ENCODE results near the gene ZNF778.

The ZNF778 gene

GRCh38 chr16:89273741-89274472, 56.4 kb downstream of the ZNF778 start (continued):
- no peak for TF ChIP-seq ZBTB6 (tag by site-specific recombination; IDR thresholded peaks at IDR 0.05)
- TF ChIP-seq, protein P1, sequence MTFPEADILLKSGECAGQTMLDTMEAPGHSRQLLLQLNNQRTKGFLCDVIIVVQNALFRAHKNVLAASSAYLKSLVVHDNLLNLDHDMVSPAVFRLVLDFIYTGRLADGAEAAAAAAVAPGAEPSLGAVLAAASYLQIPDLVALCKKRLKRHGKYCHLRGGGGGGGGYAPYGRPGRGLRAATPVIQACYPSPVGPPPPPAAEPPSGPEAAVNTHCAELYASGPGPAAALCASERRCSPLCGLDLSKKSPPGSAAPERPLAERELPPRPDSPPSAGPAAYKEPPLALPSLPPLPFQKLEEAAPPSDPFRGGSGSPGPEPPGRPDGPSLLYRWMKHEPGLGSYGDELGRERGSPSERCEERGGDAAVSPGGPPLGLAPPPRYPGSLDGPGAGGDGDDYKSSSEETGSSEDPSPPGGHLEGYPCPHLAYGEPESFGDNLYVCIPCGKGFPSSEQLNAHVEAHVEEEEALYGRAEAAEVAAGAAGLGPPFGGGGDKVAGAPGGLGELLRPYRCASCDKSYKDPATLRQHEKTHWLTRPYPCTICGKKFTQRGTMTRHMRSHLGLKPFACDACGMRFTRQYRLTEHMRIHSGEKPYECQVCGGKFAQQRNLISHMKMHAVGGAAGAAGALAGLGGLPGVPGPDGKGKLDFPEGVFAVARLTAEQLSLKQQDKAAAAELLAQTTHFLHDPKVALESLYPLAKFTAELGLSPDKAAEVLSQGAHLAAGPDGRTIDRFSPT (tag by site-specific recombination; IDR thresholded peaks at IDR 0.05): no peak

- Histone ChIP-seq H3K36me3 (ENCODE audit: control insufficient read depth in 2 of 2, insufficient read depth in 1 of 2, low read length in 2 of 2) (peaks cover under 1 to 88% of the 10 kb centered on the region in 2 experiments; a peak in 2 of 3 replicates), H3K4me3 (ENCODE audit: low read depth, low read length) (no peak overlapping the region), H3K27ac (ENCODE audit: extremely low read depth, low read depth, low read length) (no peak overlapping the region), H3K4me1 (ENCODE audit: control insufficient read depth, insufficient read depth, low read length) (no peaks in the 10 kb centered on the region), H3K9me3 (ENCODE audit: control insufficient read depth, insufficient read depth, low read depth, low read length) (no peaks in the 10 kb centered on the region)
- ChIA-PET CTCF (interaction anchor here (1.9 kb wide), 1 partner anchor 15 kb away, joined by 5 read pairs; no protein-coding TSS in a partner anchor), POLR2A (no interaction called here)
- TF ChIP-seq REST (tag by site-specific recombination; IDR thresholded peaks at IDR 0.05) (no peak), ZNF624 (tag by site-specific recombination; IDR thresholded peaks at IDR 0.05) (no peak), ZNF660 (tag by site-specific recombination; IDR thresholded peaks at IDR 0.05) (no peak), ELK4 (IDR thresholded peaks at IDR 0.05; ENCODE audit: borderline replicate concordance, low read depth, low read length) (no peak), ZFP37 (tag by site-specific recombination; IDR thresholded peaks at IDR 0.05) (no peak), GLIS2 (tag by site-specific recombination; IDR thresholded peaks at IDR 0.05) (no peak), ZNF138 (tag by site-specific recombination; IDR thresholded peaks at IDR 0.05; ENCODE audit: borderline replicate concordance) (no peak), ZNF132 (tag by site-specific recombination; IDR thresholded peaks at IDR 0.05; ENCODE audit: borderline replicate concordance) (no peak), ZNF707 (tag by site-specific recombination; IDR thresholded peaks at IDR 0.05) (no peak), ZNF10 (tag by site-specific recombination; IDR thresholded peaks at IDR 0.05) (no peak), MZF1 (tag by site-specific recombination; IDR thresholded peaks at IDR 0.05; ENCODE audit: borderline replicate concordance) (no peak), ZBTB8A (tag by site-specific recombination; IDR thresholded peaks at IDR 0.05) (no peak), ZNF514 (tag by site-specific recombination; IDR thresholded peaks at IDR 0.05) (no peak), KLF8 (tag by site-specific recombination; IDR thresholded peaks at IDR 0.05) (no peak), ZNF133 (tag by site-specific recombination; IDR thresholded peaks at IDR 0.05) (no peak)
Observed at GRCh38 chr16:89274561-89275283, 57.2 kb downstream of the ZNF778 start.
